EH (cell line): ENCODE measurements around the gene CCDC197.
A peak's percentile ranks its signal among the peaks of the same experiment; 100 is the strongest.

ENCODE experiments used
- DNase-seq: peaks from one replicate; pipeline ENCODE4 v3.0.0-alpha.2; 2015; ENCODE audit warnings: low read depth

Gene CCDC197

GRCh38 chr14:93997082-93997481 lies at the start of gene CCDC197:
CCDC197 (plus strand) TSS chr14:93997301; CDS start chr14:93998132, 831 bp downstream.
- no peak for DNase-seq

GRCh38 chr14:93949511-93950075 lies 47.5 kb upstream of the CCDC197 start:
- no peak for DNase-seq

- DNase-seq, result no peak
Measured at GRCh38 chr14:93950948-93951634, 46.0 kb upstream of the CCDC197 start.

GRCh38 chr14:93951635-93952540 lies 45.2 kb upstream of the CCDC197 start:
- DNase-seq, result no peak

- DNase-seq, result no peak
Measured at GRCh38 chr14:93952829-93953228, 44.3 kb upstream of the CCDC197 start.

GRCh38 chr14:93953263-93953662 lies 43.8 kb upstream of the CCDC197 start:
- no peak for DNase-seq

- DNase-seq, result no peak
Measured at GRCh38 chr14:93953739-93954515, 43.2 kb upstream of the CCDC197 start.

- no peak for DNase-seq
Measured at GRCh38 chr14:93954516-93954830, 42.6 kb upstream of the CCDC197 start.

GRCh38 chr14:93954900-93955849 lies 41.9 kb upstream of the CCDC197 start:
- no peak for DNase-seq

- DNase-seq, result no peak
Measured at GRCh38 chr14:93955850-93956481, 41.1 kb upstream of the CCDC197 start.

- no peak for DNase-seq
Measured at GRCh38 chr14:93956514-93957332, 40.4 kb upstream of the CCDC197 start.

GRCh38 chr14:93957333-93957710 lies 39.8 kb upstream of the CCDC197 start:
- DNase-seq, result no peak

GRCh38 chr14:93957751-93958566 lies 39.1 kb upstream of the CCDC197 start:
- no peak for DNase-seq

- DNase-seq, result no peak
Measured at GRCh38 chr14:93958567-93959238, 38.4 kb upstream of the CCDC197 start.

- peak; percentile 93 for DNase-seq
Measured at GRCh38 chr14:93959239-93960107, 37.6 kb upstream of the CCDC197 start.

GRCh38 chr14:93960108-93960475 lies 37.0 kb upstream of the CCDC197 start:
- no peak for DNase-seq

- DNase-seq, result no peak
Measured at GRCh38 chr14:93960774-93961438, 36.2 kb upstream of the CCDC197 start.
